Activated B cell treated with CpG ODN at 0.5 μM for 24 hours (primary cell): ENCODE measurements around the gene CUX1. TPM values are rescaled to one million over a fixed set of nuclear protein-coding genes. Genes with fewer than 3 reads are reported as not detected.

Experiments
- ATAC-seq: fragments of 200-7000 bp; cut with Tn5 transposase; one replicate; pipeline ENCODE4 v1.10.0; 2021; ENCODE audit warnings: low read depth, mild to moderate bottlenecking, moderate library complexity
- CTCF ChIA-PET: fragments of 350-600 bp; sonication (Branson Sonifier 250); formaldehyde crosslinking; loops from one replicate; lab custom pipeline; 2021; ENCODE audit warnings: antibody characterized with exemption; lab: Charles Lee
- POLR2A ChIA-PET: fragments of 350-600 bp; sonication (Branson Sonifier 250); formaldehyde crosslinking; loops from one replicate; lab custom pipeline; 2021; ENCODE audit warnings: antibody characterized with exemption; lab: Charles Lee
- DNase-seq: peaks from one replicate; pipeline ENCODE4 v3.0.0; 2022
- H3K27ac Mint-ChIP-seq: one replicate; pipeline ENCODE4 v1.8.0; 2020; ENCODE audit warnings: mixed read lengths
- H3K27me3 Mint-ChIP-seq: one replicate; pipeline ENCODE4 v1.8.0; 2021; ENCODE audit warnings: mixed read lengths
- H3K36me3 Mint-ChIP-seq: one replicate; pipeline ENCODE4 v1.8.0; 2021; ENCODE audit warnings: low read depth, mixed read lengths
- H3K4me1 Mint-ChIP-seq: one replicate; pipeline ENCODE4 v1.8.0; 2021; ENCODE audit warnings: mixed read lengths
- H3K4me3 Mint-ChIP-seq: one replicate; pipeline ENCODE4 v1.8.0; 2020; ENCODE audit warnings: mild to moderate bottlenecking, mixed read lengths
- H3K9me3 Mint-ChIP-seq: one replicate; pipeline ENCODE4 v1.8.0; 2020; ENCODE audit warnings: mixed read lengths
- intact Hi-C: fragments of 100-400 bp; cut with micrococcal nuclease; formaldehyde crosslinking; loops from one replicate; pipeline ENCODE4 v1.15.1; 2024
- total RNA-seq: library from RNA; stranded (reverse); gene quantifications from 2 replicates; pipeline ENCODE4 v1.2.3, GENCODE V29; 2022
- TF ChIP-seq, protein P1 (sequence below): fragments of 200-600 bp; IDR thresholded peaks from one replicate; pipeline ENCODE4 v1.8.0; 2022; ENCODE audit warnings: antibody characterized with exemption, mild to moderate bottlenecking

Gene CUX1
- total RNA-seq, 1 donor from 2014 or later = 61.7 TPM

DNA sequence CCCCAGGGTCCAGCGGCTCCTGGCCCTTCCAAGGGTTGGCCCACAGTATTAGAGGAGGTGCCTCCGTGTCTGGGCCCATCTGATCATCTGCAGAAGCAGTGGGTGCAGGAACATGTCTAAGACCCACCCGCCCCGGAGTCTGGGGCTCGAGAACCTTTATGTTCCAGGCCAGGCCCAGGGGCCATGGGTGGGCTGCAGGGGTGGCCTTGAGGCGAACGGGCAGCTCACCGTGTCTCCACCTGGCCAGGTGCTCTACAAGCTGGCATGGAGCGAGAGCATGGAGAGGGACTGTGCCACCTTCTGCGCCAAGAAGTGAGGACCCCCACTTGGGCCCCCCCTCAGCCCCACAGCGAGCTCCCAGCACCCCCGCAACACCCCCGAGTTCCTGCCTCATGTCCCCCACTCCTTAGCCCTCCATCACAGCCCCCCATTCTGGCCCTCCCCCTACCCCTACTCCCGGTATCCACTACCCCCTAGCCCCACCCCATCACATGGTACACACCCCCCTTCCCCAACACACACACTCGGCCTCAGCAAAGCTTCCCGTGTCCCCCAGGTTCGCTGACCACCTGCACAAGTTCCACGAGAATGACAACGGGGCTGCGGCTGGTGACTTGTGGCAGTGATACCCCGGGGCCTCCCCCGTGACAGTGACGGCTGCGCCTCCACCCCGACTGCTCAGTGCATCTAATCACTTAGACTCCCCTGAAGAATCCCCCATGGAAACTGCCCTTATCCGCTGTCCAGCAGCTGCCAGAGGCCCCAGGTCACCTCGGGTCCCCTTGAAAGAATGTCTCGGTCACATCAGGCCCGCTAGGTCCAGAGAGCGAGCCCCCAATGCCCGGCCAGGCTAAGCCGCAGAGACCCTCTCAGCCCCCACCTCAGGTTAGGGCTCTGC lies 465.3 kb downstream of the CUX1 start:
- intact Hi-C loops = no loop called here
- POLR2A ChIA-PET = interaction anchor here (0.6 kb wide), 1 partner anchor 23 kb away, joined by 7 read pairs; no protein-coding TSS in a partner anchor

DNA sequence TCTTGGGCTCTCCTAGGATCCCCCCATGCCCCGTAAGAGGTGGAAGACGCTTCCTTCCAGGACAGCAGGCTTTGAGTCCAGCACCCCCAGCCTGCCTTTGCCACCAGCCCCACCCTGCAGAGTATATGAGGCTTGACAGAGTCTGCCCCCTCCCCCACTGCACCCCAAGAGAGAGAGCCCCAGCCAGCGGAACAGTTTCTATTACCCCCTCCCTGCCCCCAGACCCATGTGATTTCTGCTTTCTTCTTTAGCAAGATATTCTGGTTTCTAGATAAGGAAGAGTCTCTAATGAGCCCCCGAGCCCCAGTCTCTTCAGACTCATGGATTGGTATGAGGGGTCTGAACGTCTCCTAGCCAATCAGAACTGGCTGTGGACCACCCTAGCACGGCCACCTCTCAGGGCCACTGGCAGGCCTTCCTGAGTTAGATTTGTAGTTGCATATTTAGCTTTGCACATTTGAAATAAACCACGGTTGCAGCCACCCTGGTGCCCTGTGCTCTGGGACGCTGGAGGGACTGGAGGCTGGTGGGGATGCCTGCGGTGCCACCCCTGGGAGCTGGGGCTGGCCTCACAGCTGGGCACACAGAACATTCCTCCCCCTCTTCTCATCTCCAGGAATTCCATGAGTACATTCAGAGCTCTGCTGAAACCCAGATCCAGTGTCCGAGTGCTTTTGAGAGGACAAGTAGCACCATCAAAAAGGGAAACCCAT lies 466.2 kb downstream of the CUX1 start:
- no peak for ATAC-seq
- TF ChIP-seq, protein P1, sequence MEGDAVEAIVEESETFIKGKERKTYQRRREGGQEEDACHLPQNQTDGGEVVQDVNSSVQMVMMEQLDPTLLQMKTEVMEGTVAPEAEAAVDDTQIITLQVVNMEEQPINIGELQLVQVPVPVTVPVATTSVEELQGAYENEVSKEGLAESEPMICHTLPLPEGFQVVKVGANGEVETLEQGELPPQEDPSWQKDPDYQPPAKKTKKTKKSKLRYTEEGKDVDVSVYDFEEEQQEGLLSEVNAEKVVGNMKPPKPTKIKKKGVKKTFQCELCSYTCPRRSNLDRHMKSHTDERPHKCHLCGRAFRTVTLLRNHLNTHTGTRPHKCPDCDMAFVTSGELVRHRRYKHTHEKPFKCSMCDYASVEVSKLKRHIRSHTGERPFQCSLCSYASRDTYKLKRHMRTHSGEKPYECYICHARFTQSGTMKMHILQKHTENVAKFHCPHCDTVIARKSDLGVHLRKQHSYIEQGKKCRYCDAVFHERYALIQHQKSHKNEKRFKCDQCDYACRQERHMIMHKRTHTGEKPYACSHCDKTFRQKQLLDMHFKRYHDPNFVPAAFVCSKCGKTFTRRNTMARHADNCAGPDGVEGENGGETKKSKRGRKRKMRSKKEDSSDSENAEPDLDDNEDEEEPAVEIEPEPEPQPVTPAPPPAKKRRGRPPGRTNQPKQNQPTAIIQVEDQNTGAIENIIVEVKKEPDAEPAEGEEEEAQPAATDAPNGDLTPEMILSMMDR = no peak
- CTCF ChIA-PET = interaction anchor here (1.6 kb wide), 1 partner anchor 108 kb away, joined by 5 read pairs; no protein-coding TSS in a partner anchor
- H3K36me3 Mint-ChIP-seq = no peaks in the 10 kb centered on the region
- H3K9me3 Mint-ChIP-seq = no peaks in the 10 kb centered on the region
- DNase-seq = no peak
- H3K4me3 Mint-ChIP-seq = peak overlapping the region; percentile 50
- POLR2A ChIA-PET = interaction anchor here (0.6 to 2.3 kb wide), 4 partner anchors 24 to 542 kb away, joined by 3 to 24 read pairs (median 6); no protein-coding TSS in a partner anchor
- peaks cover 54% of the 10 kb centered on the region for H3K4me1 Mint-ChIP-seq
- intact Hi-C loops = no loop called here
- no peaks in the 10 kb centered on the region for H3K27me3 Mint-ChIP-seq
- H3K27ac Mint-ChIP-seq = no peak overlapping the region

More for the DNA sequence above, 465.3 kb downstream of the CUX1 start:
- no peak overlapping the region for H3K4me3 Mint-ChIP-seq
- no peak overlapping the region for H3K27ac Mint-ChIP-seq
- H3K9me3 Mint-ChIP-seq = no peaks in the 10 kb centered on the region
- no peak for DNase-seq
- peaks cover 45% of the 10 kb centered on the region for H3K4me1 Mint-ChIP-seq
- no peaks in the 10 kb centered on the region for H3K36me3 Mint-ChIP-seq
- no peak for ATAC-seq
- H3K27me3 Mint-ChIP-seq = no peaks in the 10 kb centered on the region
- CTCF ChIA-PET = interaction anchor here (1.6 to 5.8 kb wide), 2 partner anchors 109 to 111 kb away, joined by 5 to 91 read pairs; partner anchors contain the start of gene PRKRIP1
- TF ChIP-seq, protein P1 = no peak

DNA sequence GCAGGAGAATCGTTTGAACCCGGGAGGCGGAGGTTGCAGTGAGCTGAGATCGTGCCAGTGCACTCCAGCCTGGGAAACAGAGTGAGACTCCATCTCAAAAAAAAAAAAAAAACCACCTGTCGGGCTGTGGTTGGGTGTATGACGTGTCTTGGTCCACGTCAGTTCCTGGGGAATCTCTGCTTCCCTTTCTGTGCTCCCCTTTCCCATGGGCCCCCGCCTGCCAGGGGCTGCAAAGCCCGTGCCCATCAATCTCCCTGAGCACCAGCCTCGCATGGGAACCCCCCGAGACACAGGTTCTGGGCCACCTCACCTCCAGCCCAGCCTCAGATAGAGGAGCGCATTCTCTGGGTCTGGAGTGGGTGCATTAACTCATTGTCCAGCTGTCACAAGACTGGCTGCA lies 467.0 kb downstream of the CUX1 start:
- H3K27me3 Mint-ChIP-seq = no peaks in the 10 kb centered on the region
- no peak for ATAC-seq
- CTCF ChIA-PET = interaction anchor here (1.3 to 1.6 kb wide), 2 partner anchors 105 to 107 kb away, joined by 3 to 5 read pairs; no protein-coding TSS in a partner anchor
- TF ChIP-seq, protein P1 = no peak
- no peaks in the 10 kb centered on the region for H3K9me3 Mint-ChIP-seq
- no peaks in the 10 kb centered on the region for H3K36me3 Mint-ChIP-seq
- peak overlapping the region; percentile 63 for H3K27ac Mint-ChIP-seq
- POLR2A ChIA-PET = interaction anchor here (0.5 to 2.3 kb wide), 7 partner anchors 12 to 543 kb away, joined by 3 to 24 read pairs (median 4); no protein-coding TSS in a partner anchor
- intact Hi-C loops = no loop called here
- H3K4me3 Mint-ChIP-seq = peak overlapping the region; percentile 78
- H3K4me1 Mint-ChIP-seq = peaks cover 54% of the 10 kb centered on the region
- DNase-seq = peak; percentile 38

DNA sequence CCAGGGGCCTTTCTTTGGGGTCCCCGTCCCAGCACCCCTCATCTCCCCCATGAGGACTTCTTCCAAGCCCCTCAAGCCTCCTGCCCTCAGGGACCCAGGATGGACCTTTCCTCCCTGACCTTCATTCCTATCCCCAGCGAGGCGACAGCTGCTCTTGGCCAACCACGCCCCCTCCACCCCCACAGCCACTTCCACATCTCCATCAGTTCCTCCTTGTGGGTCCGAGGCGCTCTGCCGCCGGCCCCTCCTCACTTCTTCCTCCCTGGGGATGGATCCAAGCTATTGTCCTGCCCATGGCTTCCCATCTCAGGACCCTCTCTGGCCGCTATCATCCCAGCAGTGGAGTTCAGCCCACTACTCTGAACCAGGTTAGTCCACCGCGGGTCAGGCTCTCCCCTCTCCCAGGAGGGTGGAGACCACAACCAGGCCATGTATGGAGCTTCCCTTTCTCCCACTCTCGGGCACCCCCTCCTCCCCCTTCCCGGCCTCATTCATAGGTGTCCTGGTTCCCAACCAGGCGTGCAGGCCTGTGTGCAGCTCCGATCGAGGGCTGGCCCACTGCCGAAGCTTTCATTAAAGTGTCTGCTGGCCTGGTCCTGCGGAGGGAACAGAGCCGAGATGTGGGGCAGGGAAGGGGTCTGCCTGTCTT lies 467.6 kb downstream of the CUX1 start:
- DNase-seq = peak; percentile 27
- H3K4me1 Mint-ChIP-seq = peaks cover 55% of the 10 kb centered on the region
- H3K36me3 Mint-ChIP-seq = no peaks in the 10 kb centered on the region
- ChIA-PET POLR2A (interaction anchor here (0.5 to 2.3 kb wide), 6 partner anchors 11 to 157 kb away, joined by 3 to 24 read pairs (median 4); no protein-coding TSS in a partner anchor), CTCF (interaction anchor here (1.1 to 1.3 kb wide), 2 partner anchors 105 to 106 kb away, joined by 3 to 6 read pairs; no protein-coding TSS in a partner anchor)
- TF ChIP-seq, protein P1 = no peak
- ATAC-seq = no peak
- peak overlapping the region; percentile 78 for H3K4me3 Mint-ChIP-seq
- peak overlapping the region; percentile 53 for H3K27ac Mint-ChIP-seq
- intact Hi-C loops = loop anchor here (5.0 kb wide), 1 partner anchor 182 kb away; no protein-coding TSS in a partner anchor
- no peaks in the 10 kb centered on the region for H3K9me3 Mint-ChIP-seq
- H3K27me3 Mint-ChIP-seq = no peaks in the 10 kb centered on the region
